ENCODE data around the gene PRR30.

PRR30 gene

GRCh38 chr2:27152796-27153464, 13.7 kb upstream of the PRR30 start:
- no peak for DNase-seq

DNA sequence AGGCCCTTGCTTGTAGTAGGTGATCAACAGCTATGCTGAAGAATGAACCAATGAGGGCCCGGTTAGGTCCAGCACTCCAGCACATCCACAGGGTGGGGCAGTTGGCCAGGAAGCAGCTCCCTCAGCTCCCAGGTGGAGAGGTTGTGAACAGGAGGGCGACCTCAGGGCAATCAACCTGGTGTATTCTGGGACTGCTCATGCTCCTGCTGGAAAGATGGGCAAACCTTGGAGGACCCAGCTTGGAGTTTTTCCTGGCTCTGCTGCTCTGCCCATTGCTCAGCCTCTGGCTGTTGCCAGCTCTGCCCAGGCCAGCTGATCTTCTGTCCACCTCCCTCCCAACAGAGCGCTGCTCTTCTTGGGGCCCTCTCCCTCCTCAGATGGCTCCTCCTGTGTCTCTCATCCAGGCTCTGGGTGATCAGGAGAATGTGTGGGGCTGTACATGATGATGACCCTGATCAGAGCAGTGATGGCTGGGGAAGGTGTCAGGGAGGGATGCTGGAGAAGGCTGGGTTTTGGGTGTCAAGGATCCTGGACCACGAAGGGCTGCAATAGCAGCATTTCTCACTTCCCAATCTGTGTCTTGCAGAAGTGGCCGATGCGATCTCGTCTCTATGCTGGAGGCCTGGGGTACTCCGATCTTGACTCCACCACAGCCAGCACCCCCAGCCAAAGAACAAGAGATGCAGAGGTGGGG, 13.0 kb upstream of the PRR30 start:
- DNase-seq, result no peak

- DNase-seq, result no peak
Measured at GRCh38 chr2:27150639-27151230, 11.5 kb upstream of the PRR30 start.

DNA sequence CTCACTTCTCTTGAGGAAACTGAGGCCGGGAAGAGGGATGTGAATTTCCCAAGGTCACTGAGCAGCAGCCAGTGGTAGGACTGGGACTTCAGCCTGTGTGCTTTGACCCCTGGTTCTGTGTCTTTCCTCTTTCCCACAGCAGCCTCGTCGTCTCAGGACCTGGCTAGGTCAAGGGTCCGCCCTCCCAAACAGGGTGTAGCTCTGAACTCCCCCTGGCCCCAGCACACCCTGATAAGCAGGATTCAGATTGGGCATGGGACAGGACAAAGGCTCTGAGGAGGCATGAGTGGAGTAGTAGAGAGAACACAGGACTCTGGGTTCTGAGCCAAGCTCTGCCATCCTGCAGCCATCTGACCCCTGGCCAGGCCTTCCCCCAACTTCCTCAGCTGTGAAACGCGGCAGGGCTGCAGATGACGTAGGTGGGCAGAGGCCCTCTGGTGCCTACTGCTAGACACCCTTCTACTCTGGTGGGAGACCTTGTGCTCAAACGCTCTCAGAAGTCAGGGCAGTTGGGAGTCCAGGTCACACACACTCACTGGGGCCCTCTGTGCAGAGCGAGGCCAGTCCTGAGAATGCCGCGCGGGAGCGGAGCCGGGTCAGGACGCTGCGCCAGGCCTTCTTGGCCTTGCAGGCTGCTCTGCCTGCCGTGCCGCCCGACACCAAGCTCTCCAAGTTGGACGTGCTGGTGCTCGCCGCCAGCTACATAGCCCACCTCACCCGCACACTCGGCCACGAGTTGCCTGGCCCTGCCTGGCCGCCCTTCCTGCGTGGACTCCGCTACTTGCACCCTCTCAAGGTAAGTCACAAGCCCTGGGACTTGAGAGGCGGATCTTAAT, 10.6 kb upstream of the PRR30 start:
- DNase-seq, result no peak

GRCh38 chr2:27148801-27149439, 9.7 kb upstream of the PRR30 start, which contains the start of gene TCF23:
TSS of gene TCF23 (plus strand) at chr2:27149004. CDS start at chr2:27149134, 130 bp downstream.
- DNase-seq, result no peak

- no peak for DNase-seq
Measured at GRCh38 chr2:27147935-27148334, 8.7 kb upstream of the PRR30 start.

DNA sequence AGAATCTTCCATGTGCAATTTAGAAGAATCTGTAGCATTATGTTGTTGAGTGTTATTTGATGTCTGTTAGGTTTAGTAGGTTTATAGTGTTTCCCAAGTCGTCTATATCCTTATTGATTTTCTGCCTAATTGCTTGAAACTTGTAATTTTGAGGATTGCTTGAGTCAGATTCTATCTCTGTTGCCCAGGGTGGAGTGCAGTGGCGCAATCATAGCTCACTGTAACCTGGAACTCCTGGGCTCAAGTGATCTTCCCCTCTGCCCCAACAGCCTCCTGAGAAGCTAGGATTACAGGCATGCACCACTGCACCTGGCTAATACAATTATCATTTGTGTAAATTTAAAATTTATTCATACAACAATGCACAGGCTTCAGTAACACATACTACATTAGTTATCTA, 6.5 kb upstream of the PRR30 start:
- no peak for DNase-seq

DNA sequence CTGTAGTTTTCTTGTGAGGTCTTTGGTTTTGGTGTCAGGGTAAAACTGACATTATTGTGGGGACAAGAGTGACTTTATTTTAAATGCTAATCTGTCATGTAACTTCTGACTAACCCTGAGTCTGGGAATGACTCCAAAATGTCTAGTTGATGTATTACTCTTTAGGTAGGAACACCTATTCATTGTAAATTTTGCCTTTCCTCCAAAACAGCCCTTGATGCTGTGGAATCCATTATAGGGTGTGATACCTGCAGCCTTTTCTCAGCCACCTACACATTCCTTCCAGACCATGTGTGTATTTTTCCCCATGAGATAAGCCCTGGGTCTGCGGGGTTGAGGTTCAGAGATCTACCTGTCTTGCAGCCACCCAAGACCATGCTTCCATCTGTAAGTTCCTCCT, 4.1 kb upstream of the PRR30 start:
- DNase-seq, result no peak

- DNase-seq, result no peak
Measured at GRCh38 chr2:27138111-27138510, 1.1 kb downstream of the PRR30 start.

DNA sequence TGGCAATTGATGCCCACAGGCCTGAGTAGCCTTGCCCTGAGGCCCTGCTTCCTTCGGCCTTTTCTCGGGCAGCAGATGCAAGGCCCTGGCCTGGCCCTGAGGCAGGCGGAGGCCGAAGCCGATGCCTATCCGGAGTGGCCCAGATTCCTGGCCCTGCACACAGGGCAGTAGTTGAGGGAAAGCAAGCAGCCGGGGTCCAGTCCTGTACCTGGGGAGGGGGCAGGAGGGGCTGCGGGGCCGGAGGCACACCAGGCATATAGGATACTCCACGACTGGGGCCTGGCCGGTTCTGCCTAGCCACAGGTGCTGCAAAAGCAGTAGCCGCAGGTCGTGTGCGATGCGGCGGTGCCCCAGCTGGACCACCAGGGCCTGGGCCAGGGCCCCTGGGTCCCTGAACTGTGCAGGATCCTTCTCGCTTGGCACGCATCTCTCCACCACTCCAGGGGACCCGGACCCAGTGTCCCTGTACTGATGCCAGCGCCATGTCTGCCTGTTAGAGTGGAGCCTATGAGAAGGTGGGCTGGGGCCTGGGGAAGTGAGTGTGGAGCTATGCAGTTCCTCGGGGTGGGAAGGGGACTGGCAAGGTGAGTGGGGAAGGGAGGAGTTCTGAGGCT, 1.8 kb downstream of the PRR30 start:
- DNase-seq, result no peak

DNA sequence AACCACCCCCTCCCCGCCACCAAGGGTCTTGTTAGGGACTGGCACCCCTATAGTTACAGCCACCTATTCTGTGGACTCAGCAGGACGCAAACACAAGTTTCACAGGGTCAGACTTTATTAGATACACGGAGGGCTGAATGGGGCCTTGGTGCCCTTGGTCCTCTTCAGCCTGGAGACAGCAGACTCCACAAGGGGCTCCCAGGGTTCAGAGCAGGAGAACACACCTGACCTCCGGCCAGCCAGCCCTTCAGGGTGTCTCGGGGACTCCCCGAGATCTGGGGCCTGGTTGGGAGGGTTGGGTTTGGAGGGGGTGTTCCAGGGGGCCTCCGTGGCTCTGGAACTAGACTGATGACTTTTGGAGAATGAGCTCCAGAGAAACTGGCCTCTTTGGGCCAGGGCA, 2.5 kb downstream of the PRR30 start:
- no peak for DNase-seq

DNA sequence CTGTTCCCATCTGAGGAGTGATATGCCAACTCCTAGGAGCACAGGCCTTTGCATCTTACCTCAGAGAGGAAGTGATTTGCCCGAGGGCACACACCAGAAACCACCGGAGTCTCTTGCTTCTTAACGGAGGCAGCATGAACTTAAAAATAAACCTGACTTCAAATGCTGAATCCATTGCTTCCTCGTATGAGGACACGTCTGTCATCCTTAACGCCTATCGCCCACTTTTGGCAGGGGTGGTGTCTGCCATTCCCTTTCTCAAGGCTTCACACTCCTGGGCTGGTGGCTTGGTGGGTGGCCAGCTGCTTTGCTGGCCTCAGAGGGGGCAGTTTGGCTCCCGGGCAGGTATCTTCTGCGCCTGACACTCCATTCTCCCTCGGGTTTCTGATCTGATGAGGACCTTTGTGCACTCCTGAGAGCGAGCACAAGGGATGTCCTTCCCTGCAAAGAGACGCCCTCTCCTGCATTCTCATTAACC, 3.7 kb downstream of the PRR30 start:
- DNase-seq, result no peak

DNA sequence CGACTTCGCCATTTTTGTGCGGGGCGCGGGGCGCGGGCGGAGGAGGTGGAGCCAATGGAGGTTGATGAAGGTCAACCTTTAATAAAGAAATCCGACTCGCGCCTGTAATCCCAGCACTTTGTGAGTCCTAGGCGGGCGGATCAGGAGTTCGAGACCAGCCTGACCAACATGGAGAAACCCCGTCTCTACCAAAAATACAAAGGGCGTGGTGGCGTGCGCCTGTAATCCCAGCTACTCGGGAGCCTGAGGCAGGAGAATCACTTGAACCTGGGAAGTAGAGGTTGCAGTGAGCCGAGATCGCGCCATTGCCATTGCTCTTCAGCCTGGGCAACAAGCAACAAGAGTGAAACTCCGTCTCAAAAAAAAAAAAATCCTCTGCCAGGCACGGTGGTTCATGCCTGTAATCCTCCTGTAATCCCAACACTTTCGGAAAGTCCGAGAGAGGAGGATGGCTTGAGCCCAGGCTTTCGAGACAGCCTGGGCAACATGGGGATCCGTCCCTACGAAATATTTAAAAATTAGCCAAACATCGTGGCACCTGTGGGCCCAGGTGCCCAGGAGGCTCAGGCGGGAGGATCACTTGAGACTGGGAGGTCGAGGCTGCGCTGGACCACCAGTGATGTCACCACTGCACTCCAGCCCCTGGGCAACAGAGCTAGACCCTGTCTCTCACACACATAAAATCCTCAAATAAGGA, 4.3 kb downstream of the PRR30 start:
- no peak for DNase-seq

DNA sequence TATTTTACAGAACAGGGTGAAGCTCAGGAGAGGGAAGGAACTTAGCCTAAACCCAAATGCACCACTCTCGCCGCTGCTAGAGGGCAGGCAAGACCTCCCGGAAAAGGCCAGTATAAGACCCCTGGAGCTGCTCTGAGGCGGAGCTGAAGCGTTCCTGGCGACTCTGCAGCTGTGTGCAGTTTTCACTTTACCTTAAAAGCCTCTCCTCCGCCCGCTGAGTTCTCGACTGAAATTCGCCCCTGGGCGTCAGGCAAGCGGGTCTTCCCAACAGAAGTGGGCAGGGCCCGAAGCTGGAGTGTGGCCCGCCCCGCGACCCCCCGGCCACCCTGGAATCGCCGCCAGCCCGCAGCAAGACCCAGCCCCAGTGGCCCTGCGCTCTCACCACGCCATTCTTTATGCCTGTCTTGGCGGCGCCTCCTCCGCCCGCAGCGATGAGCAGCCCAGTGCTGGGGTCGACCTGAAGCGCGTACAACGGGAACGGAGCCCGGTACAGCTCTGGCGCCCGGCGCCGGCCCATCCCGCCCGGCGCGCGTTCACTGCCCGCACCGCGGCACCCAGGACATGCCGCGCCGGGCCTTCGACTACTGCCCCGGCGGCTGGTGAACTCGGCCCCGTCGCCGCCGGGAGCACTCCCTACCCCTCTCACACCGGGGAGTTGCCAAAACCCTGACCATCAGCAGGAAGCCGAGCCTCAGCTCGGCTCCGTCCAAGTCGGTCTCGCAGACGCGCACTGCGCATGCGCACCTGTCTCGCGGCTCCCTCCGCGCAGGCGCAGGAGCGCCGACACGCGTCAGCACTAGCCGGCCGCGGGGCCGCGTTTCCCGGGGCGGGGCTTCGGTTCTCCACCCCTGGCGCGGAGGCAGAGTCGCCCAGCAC, 5.1 kb downstream of the PRR30 start, which contains the start of gene PREB:
PREB (minus strand) TSS at position 732 of the 876 bp plus-strand sequence; CDS start at position 517, 215 bp downstream.
- DNase-seq, result peak; percentile 99

DNA sequence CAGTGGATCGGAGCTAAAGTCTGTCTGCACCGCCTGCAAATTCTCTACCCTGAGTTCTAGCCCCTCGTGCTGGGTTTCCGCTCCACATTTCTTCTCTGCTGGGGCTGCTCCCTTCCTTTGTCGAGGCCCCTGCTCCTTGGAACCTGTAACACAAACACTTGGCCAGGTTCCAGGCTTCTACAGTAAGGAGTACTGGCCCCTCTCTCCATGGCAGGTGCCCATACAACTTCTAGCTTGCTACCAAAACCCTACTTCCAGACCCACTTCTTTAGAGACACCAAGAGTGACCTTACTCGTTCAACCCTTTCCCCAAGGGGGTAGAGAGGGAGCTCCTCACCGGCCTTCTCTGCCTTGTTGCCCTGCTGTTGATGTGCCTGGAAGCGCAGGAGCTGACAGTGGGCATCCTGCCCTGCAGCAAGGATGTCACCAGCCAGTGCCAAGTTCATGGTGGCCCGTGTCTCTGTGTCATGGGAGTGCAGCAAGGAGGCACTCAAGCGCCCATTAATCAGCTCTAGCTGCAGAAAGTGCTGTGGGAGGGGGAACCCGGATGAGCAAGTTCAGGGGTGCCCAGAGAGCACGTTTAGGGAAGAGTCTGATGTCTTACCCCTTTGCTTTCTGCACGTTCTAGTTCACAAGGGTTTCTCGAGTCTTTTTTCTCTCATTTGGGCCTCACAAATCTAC, 5.9 kb downstream of the PRR30 start:
- DNase-seq, result no peak

DNA sequence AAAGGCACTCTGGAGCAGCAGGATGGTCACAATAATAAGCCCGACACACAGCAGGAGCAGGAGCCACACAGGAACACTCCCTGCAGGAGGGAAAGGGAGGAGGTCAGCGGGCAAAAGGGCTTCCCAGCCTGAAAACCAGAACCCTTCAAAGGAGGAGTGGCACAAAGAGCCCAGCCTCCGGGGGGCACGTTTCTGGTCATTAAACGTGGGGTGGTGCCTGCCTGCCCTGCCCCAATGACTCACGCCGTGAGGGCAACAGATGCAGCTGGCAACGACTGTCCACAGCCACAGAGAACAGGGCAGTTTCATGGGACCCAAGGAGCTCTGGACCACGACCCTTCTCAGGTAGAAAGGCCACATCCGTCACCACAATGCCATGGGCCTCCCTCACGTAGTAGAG, 7.8 kb downstream of the PRR30 start:
- DNase-seq, result no peak

DNA sequence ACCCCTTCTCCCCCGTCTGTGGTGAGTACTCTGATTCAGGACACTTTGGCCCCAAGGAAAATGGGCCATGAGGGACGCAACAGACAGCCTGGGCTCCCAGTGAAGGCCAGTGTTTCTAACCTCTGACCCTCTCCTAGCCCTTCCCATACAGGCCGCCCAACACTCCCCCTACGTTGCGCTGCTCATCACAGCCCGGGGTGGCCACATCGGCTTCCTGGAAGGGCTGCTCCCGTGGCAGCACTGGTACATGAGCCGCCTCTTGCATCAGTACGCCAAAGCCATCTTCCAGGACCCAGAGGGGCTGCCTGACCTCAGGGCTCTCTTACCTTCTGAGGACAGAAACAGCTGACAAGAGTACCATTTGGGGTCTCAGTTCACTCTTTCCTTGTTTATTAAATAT, 8.8 kb downstream of the PRR30 start:
- no peak for DNase-seq

- no peak for DNase-seq
Measured at GRCh38 chr2:27128668-27129571, 10.3 kb downstream of the PRR30 start.

All from eye (tissue), 1 donor.